Measurements from ENCODE around the gene TSBP1. TPM values are rescaled to one million over a fixed set of nuclear protein-coding genes. Genes with fewer than 3 reads are reported as not detected.
"Not testable (repeated sequence)": the region's sequence is repeated elsewhere in the genome, so short reads cannot be mapped to it uniquely, and the experiment has no call there.

The TSBP1 gene
- total RNA-seq, 6 donors from 2014 or later, result not detected

GRCh38 chr6:32327103-32327502 lies 44.6 kb downstream of the TSBP1 start:
- H3K9me3 ChIP-seq, result no peaks in the 10 kb centered on the region
- H3K27me3 ChIP-seq, result no peaks in the 10 kb centered on the region
- TF ChIP-seq EP300 (IDR thresholded peaks at IDR 0.05) (no peak), CTCF (IDR thresholded peaks at IDR 0.05) (no peak), POLR2A (IDR thresholded peaks at IDR 0.05) (no peak), POLR2AphosphoS5 (IDR thresholded peaks at IDR 0.05) (no peak)
- no peaks in the 10 kb centered on the region for H3K4me1 ChIP-seq
- 61 to 73% methylated on average over 3 of the region's 3 CpGs for WGBS, 2 donors
- H3K4me3 ChIP-seq, result no peak overlapping the region
- ATAC-seq (ENCODE audit: low FRiP score in 2 of 2), result peak in 1 of 2 donors; percentile 12
- DNase-seq, result no peak
- no peak overlapping the region for H3K27ac ChIP-seq
- no peaks in the 10 kb centered on the region for H3K36me3 ChIP-seq

- H3K27ac ChIP-seq, result no peak overlapping the region
- no peak for TF ChIP-seq POLR2AphosphoS5 (IDR thresholded peaks at IDR 0.05)
- no peak for TF ChIP-seq POLR2A (IDR thresholded peaks at IDR 0.05)
- TF ChIP-seq EP300 (IDR thresholded peaks at IDR 0.05), result no peak
- TF ChIP-seq CTCF (IDR thresholded peaks at IDR 0.05), result no peak
- H3K27me3 ChIP-seq, result no peaks in the 10 kb centered on the region
- no peaks in the 10 kb centered on the region for H3K36me3 ChIP-seq
- no peaks in the 10 kb centered on the region for H3K9me3 ChIP-seq
- DNase-seq (no peak), ATAC-seq (ENCODE audit: low FRiP score in 2 of 2) (no peak)
- no peaks in the 10 kb centered on the region for H3K4me1 ChIP-seq
- no peak overlapping the region for H3K4me3 ChIP-seq
Measured at GRCh38 chr6:32318501-32318900, 53.2 kb downstream of the TSBP1 start.

- ATAC-seq (ENCODE audit: low FRiP score in 2 of 2) (no peak), DNase-seq (no peak)
- Histone ChIP-seq H3K27me3 (no peaks in the 10 kb centered on the region), H3K36me3 (no peaks in the 10 kb centered on the region), H3K9me3 (no peaks in the 10 kb centered on the region), H3K4me1 (no peaks in the 10 kb centered on the region), H3K27ac (no peak overlapping the region), H3K4me3 (no peak overlapping the region)
- WGBS, 2 donors, result 57 to 71% methylated on average over 5 of the region's 5 CpGs
- no peak for TF ChIP-seq POLR2A (IDR thresholded peaks at IDR 0.05)
- no peak for TF ChIP-seq CTCF (IDR thresholded peaks at IDR 0.05)
- TF ChIP-seq EP300 (IDR thresholded peaks at IDR 0.05), result no peak
- no peak for TF ChIP-seq POLR2AphosphoS5 (IDR thresholded peaks at IDR 0.05)
Measured at GRCh38 chr6:32317541-32317940, 54.2 kb downstream of the TSBP1 start.

GRCh38 chr6:32313964-32314363 lies 57.7 kb downstream of the TSBP1 start:
- TF ChIP-seq POLR2AphosphoS5 (IDR thresholded peaks at IDR 0.05) (no peak), EP300 (IDR thresholded peaks at IDR 0.05) (no peak), CTCF (IDR thresholded peaks at IDR 0.05) (no peak), POLR2A (IDR thresholded peaks at IDR 0.05) (no peak)
- WGBS, 2 donors, result 95 to 100% methylated on average over 1 of the region's 1 CpG
- Histone ChIP-seq H3K4me3 (no peak overlapping the region), H3K27ac (no peak overlapping the region), H3K4me1 (no peaks in the 10 kb centered on the region), H3K36me3 (no peaks in the 10 kb centered on the region), H3K9me3 (no peaks in the 10 kb centered on the region), H3K27me3 (no peaks in the 10 kb centered on the region)
- DNase-seq (no peak), ATAC-seq (ENCODE audit: low FRiP score in 2 of 2) (no peak)

GRCh38 chr6:32298632-32299336 lies 72.9 kb downstream of the TSBP1 start:
- 51 to 56% methylated on average over 3 of the region's 3 CpGs for WGBS, 2 donors
- DNase-seq, result no peak

GRCh38 chr6:32294980-32295379 lies 76.7 kb downstream of the TSBP1 start:
- H3K27ac ChIP-seq; H3K27me3 ChIP-seq; H3K36me3 ChIP-seq; H3K4me1 ChIP-seq; H3K9me3 ChIP-seq; ATAC-seq (ENCODE audit: low FRiP score in 2 of 2); DNase-seq; H3K4me3 ChIP-seq: not testable (repeated sequence)
- 90 to 94% methylated on average over 3 of the region's 3 CpGs for WGBS, 2 donors

More at GRCh38 chr6:32298632-32299336, 72.9 kb downstream of the TSBP1 start:
- no peaks in the 10 kb centered on the region for H3K4me1 ChIP-seq
- H3K27ac ChIP-seq, result no peak overlapping the region
- H3K36me3 ChIP-seq, result no peaks in the 10 kb centered on the region
- no peaks in the 10 kb centered on the region for H3K27me3 ChIP-seq
- no peak for TF ChIP-seq POLR2AphosphoS5 (IDR thresholded peaks at IDR 0.05)
- H3K4me3 ChIP-seq, result no peak overlapping the region
- no peaks in the 10 kb centered on the region for H3K9me3 ChIP-seq
- no peak for ATAC-seq (ENCODE audit: low FRiP score in 2 of 2)
